HuH-7 (cell line): Measurements from ENCODE around the gene CFAP299.
"Not testable (repeated sequence)": the region's sequence is repeated elsewhere in the genome, so short reads cannot be mapped to it uniquely, and the experiment has no call there.

ENCODE experiments used
- DNase-seq: peaks from one replicate; pipeline ENCODE4 v3.0.0; 2011; ENCODE audit warnings: low spot score

The CFAP299 gene

GRCh38 chr4:80333121-80333520, 2.4 kb upstream of the CFAP299 start:
- no peak for DNase-seq

DNA sequence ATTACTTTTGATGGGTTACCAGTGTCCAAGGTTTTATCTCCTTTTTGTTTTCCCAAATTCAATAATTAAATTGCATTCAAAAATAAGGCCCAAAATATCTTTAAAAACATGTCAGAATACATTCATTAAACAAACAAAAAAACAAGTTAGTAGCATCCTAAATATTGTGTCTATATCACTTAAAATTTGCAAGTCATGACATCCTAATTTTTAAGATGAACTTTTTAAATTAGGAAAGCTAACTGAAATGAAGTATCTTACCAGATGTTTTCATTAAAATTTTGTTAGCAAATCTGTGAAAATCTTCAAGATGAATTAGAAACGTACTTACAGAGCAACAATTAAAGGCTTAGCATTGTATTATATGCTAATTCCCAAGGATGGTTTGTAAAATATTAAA, 962 bp upstream of the CFAP299 start:
- no peak for DNase-seq

DNA sequence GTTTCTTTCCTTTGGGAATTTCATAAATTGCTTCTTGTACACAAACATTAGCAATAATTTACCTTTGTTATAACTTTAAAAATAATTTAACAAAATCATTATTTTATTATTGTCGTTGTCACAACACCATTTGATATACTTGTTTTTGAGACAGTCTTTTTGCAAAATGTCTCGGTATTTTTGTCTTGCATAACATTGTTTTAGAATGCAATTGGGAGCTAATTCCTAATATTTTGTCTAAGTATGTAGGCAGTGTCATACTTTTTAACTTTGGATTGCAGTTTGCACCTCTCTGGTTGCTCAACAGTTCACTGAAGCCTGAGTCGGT, 340 bp upstream of the CFAP299 start:
- DNase-seq, result no peak

DNA sequence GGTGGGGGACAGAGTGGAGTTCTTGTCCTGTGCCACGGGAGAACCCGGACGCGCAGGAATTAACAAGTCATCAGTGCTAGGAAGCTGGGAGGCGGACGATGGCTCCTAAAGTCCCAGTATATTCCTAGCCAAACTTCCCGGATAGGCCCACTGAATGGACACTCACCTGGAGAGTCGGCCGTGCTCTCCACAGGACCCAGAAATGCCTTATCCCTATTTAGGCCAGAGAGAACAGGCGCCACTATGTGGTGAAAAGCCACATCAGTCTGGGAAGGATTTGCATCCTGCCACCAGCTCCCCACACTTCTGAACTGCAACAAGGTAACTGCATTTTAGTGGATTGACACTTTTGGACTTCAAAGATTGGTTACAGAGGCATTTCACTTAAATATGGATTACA, 1.1 kb downstream of the CFAP299 start:
- DNase-seq, result peak; percentile 28

- DNase-seq, result no peak
Measured at GRCh38 chr4:80340036-80340435, 4.5 kb downstream of the CFAP299 start.

DNA sequence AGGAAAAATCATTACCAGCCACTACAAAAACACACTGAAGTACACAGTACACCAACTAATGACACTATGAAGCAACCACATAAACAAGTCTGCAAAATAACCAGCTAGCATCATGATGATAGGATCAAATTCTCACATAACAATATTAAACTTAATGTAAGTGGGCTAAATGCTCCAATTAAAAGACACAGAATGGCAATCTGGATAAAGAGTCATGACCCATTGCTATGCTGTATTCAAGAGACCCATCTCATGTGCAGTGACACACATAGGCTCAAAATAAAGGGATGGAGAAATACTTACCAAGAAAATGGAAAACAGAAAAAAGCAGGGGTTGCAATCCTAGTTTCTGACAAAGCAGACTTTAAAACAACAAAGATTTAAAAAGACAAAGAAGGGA, 7.2 kb downstream of the CFAP299 start:
- not testable (repeated sequence) for DNase-seq

- DNase-seq, result no peak
Measured at GRCh38 chr4:80343887-80344286, 8.4 kb downstream of the CFAP299 start.

GRCh38 chr4:80360084-80360483, 24.6 kb downstream of the CFAP299 start:
- no peak for DNase-seq

DNA sequence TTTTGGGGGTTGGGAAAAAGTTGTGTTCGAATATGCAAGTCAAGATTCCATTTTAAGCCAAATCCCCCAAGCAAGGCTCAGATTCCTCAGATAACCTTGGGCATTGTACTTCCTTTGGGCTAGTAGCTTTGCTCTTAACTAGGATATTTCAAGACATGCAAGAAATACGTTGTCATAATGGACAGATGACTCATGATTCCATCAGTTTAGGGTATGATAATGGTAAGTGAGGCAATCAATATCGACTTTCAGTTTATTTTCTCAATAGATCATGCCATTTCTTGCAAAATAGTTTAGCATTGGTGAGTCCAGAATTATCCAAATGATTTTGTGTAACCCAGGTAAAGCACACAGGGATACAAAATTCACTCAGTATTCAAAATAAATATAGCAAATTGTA, 25.4 kb downstream of the CFAP299 start:
- DNase-seq, result no peak

DNA sequence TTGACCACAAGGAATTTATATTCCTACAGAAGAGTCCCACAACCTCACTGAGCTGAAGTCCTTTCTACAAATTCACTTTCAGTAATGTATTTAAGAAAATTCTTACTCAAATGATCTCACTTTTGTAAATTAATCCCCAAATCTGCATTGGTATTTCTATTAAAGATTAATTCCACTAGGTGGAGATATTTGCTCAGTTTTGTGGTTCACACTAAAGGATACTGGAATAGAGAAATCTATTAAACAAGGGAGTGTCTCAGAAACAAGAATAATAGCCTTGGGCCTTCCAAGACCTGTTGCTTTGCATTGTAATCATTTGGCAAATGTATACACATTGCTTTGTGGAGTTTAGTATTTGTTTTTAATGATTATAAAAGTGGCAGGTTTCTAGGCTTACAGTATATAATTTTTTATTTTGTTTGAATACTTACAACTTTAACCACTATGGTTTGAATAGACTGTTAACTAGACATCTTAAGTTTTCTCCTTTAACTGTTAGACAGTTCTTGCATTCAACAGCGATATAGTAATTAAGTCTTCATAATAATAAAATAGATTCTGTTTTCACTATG, 25.9 kb downstream of the CFAP299 start:
- DNase-seq, result no peak

GRCh38 chr4:80362578-80363181, 27.1 kb downstream of the CFAP299 start:
- peak; percentile 14 for DNase-seq

DNA sequence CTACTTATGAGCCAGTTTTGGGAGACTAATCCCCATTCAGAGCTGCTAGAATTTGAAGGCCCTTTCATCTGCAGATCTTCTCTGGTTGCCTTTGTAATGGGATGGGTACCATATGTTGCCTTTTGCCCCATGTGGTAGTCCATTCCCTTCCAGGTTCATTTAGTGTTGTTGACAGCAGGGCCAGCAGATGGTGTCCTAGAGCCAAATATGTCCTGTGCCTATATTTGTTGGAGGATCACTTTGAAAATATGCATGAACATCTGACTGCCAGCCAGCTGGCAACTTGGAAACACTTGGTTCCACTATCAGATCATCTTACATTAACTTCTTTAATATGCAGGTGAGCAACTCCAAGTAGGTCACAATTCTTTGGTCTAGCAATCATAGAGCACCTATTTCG, 30.4 kb downstream of the CFAP299 start:
- peak; percentile 7 for DNase-seq

- no peak for DNase-seq
Measured at GRCh38 chr4:80367737-80368136, 32.2 kb downstream of the CFAP299 start.

DNA sequence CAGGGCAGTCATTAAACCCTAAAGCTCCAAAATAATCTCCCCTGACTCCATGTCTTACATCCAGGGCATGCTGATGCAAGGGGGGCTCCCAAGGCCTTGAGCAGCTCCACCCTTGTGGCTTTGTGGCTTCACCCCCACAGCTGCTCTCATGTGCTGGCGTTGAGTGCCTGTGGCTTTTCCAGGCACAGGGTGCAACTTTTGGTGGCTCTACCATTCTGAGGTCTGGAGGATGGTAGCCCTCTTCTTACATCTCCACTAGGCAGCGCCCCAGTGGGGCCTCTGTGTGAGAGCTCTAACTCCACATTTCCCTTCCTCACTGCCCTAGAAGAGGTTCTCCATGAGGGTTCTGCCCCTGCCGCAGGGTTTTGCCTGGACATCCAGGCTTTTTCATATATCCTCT, 35.1 kb downstream of the CFAP299 start:
- DNase-seq, result no peak

- DNase-seq, result no peak
Measured at GRCh38 chr4:80371046-80371445, 35.5 kb downstream of the CFAP299 start.

GRCh38 chr4:80374180-80374579, 38.6 kb downstream of the CFAP299 start:
- no peak for DNase-seq

GRCh38 chr4:80382090-80382832, 46.7 kb downstream of the CFAP299 start:
- no peak for DNase-seq

GRCh38 chr4:80385397-80386280, 50.1 kb downstream of the CFAP299 start:
- no peak for DNase-seq

DNA sequence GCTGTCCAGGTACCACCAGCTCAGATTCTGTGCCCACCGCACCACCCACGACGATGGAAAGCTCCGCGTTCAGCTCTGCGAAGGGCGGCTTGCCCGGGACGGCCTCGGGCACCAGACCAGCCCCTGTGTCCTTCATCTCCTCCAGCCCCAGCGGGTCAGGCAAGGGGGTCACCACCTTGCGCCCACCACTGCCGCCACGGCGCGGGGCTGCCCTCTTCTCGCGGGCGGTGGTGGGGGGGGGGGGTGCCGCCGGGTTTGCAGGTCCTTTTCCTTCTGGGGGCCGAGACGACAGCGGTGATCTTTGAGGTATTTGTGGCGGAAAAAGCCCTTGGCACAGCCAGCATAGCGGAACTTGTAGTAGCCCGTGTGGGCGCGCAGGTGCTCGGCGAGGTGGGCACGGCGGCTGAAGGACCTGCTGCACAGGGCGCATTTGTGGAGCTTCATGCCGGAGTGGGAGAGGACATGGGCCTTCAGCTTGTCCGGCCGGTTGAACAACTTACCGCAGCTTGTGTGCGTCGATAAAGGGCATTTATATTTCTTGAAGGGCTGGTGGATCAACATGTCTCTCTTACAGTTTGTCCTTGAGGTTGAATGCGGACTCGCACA, 50.9 kb downstream of the CFAP299 start:
- no peak for DNase-seq

DNA sequence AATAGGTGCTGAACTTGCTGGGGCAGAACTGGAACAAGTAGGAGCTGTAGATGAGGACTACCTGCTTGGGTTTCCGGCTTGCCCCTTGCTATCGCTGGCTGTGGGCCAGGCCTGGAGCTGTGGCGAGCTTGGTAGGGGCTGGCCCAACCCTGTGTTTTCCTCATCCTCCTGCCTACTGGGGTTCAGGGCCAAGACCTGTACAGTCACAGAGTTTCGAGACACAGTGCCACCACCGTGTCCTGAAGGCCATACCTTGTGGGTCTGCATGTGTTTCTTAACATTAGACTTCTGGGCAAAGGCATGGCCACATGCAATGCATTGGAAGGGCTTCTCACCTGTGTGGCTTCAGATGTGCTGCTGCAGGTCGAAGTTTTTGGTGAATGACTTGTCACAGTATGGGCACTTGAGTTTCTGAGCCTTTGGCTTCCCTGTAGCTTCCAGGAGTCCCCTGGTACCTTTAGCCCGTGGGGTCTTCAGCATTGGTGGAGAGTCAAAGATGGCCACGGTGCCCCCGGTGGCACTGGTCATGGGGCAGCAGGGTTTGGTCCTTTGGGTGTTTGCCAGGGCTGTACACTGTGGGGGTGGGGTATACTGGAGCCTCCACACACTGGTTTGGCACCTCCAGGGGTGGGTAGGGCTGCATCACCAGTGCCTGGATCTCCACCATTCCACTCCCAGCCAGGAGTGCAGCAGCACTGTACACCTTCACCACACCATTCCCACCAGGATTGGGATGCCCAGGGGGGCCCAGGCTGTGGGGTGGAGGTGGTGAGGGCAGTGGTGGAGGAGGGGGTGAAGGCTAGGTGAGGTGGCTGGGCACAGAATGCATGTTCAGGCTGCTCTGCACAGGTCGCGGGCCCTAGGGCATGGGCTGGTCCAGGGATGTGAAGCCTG, 52.1 kb downstream of the CFAP299 start:
- no peak for DNase-seq

DNA sequence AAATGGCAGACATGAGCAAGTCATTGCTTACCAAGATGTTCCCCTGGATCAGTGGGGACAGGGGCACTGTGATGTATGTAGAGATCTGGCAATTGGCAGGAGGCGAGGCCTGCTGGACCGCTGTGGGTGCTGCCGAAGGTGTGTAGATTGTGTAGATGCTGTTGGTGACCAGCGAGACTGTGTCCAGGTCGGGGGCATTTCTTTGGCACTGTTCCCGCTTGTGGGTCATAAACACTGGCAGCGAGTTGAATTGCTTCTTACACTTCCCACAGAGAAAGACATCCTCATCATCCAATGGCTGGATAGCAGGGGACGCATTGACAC, 52.7 kb downstream of the CFAP299 start:
- DNase-seq, result no peak
